Keratinocyte (primary cell): ENCODE results near the gene EVI5L. TPM values are rescaled to one million over a fixed set of nuclear protein-coding genes. Genes with fewer than 3 reads are reported as not detected.

Experiments
- DNase-seq: peaks from one replicate; pipeline ENCODE4 v3.0.0-alpha.2; 2011; ENCODE audit warnings: low read depth, missing footprints, low spot score
- FAIRE-seq: peaks from 2 replicates; lab custom pipeline; 2011; peaks lifted over from hg19 to GRCh38; lab: Jason Lieb, UNC
- H2AFZ ChIP-seq: 2 replicates; pipeline ENCODE4 v1.6.0; 2012; ENCODE audit warnings: low read length, control low read depth, inconsistent platforms; ENCODE audit not compliant: control insufficient read depth
- H3K27ac ChIP-seq: 2 replicates; pipeline ENCODE4 v1.5.1; 2011; ENCODE audit warnings: low read length; ENCODE audit not compliant: control insufficient read depth, insufficient read depth
- H3K27me3 ChIP-seq: 3 replicates; pipeline ENCODE4 v1.6.0; 2011; ENCODE audit warnings: low read length; ENCODE audit not compliant: control insufficient read depth, insufficient read depth; ENCODE audit errors: extremely low read depth
- H3K36me3 ChIP-seq, 2 experiments: 2 replicates in 1 of 2; 3 replicates in 1 of 2; pipeline ENCODE4 v1.5.1; 2011; ENCODE audit warnings: low read length in 2 of 2, mild to moderate bottlenecking in 1 of 2; ENCODE audit not compliant: control insufficient read depth in 2 of 2, insufficient read depth in 2 of 2; ENCODE audit errors: extremely low read depth in 1 of 2
- H3K4me1 ChIP-seq: 3 replicates; pipeline ENCODE4 v1.5.1; 2011; ENCODE audit warnings: low read length; ENCODE audit not compliant: control insufficient read depth, insufficient read depth; ENCODE audit errors: extremely low read depth
- H3K4me2 ChIP-seq: 3 replicates; pipeline ENCODE4 v1.6.0; 2011; ENCODE audit warnings: low read depth, low read length; ENCODE audit not compliant: control insufficient read depth, insufficient read depth; ENCODE audit errors: extremely low read depth
- H3K4me3 ChIP-seq, 3 experiments: fragments of 200-600 bp in 1 of 3; sonication (generic) in 1 of 3; 2 replicates in 2 of 3; 3 replicates in 1 of 3; pipeline ENCODE4 v1.5.1; 2011 to 2016; ENCODE audit warnings: low read length in 3 of 3, mild to moderate bottlenecking in 3 of 3, control low read depth in 2 of 3, inconsistent platforms in 1 of 3, low read depth in 1 of 3, mixed read lengths in 1 of 3, mixed run types in 1 of 3, moderate library complexity in 1 of 3; ENCODE audit not compliant: control insufficient read depth in 2 of 3, insufficient read depth in 2 of 3; ENCODE audit errors: extremely low read depth in 1 of 3
- H3K79me2 ChIP-seq: 2 replicates; pipeline ENCODE4 v1.6.0; 2012; ENCODE audit warnings: low read length; ENCODE audit not compliant: control insufficient read depth, insufficient read depth
- H3K9ac ChIP-seq: 3 replicates; pipeline ENCODE4 v1.6.0; 2011; ENCODE audit warnings: low read length; ENCODE audit not compliant: control insufficient read depth, insufficient read depth; ENCODE audit errors: extremely low read depth
- H3K9me1 ChIP-seq: 3 replicates; pipeline ENCODE4 v1.6.0; 2011; ENCODE audit warnings: low read length; ENCODE audit not compliant: control insufficient read depth, insufficient read depth; ENCODE audit errors: extremely low read depth
- H3K9me3 ChIP-seq: 2 replicates; pipeline ENCODE4 v1.5.1; 2012; ENCODE audit warnings: low read depth, low read length; ENCODE audit not compliant: control insufficient read depth
- H4K20me1 ChIP-seq: 3 replicates; pipeline ENCODE4 v1.6.0; 2011; ENCODE audit warnings: low read length; ENCODE audit not compliant: control insufficient read depth, insufficient read depth; ENCODE audit errors: extremely low read depth
- EZH2 ChIP-seq: IDR thresholded peaks from one replicate; pipeline ENCODE4 v1.6.1; 2012; ENCODE audit warnings: inconsistent platforms, mild to moderate bottlenecking, low read length, moderate library complexity
- dilution Hi-C: fragments of 300-500 bp; cut with MboI; formaldehyde crosslinking; loops from one replicate; pipeline ENCODE4 v1.7.0; 2020; ENCODE audit warnings: low sequenced_read_pairs; ENCODE audit not compliant: extremely low pct_ligation_motif_present
- polyA plus RNA-seq, 5 experiments: library from polyadenylated mRNA; depleted of rRNA in 3 of 5; stranded (reverse) in 3 of 5; stranded (forward) in 1 of 5; unstranded in 1 of 5; fragments of >200 nt; gene quantifications; 1 replicate in 1 of 5; 2 replicates in 3 of 5; 3 replicates in 1 of 5; pipeline versions ENCODE4 v1.2.1 to v1.2.3, GENCODE V29; 2011 to 2012; ENCODE audit warnings: missing spikeins in 2 of 5, low read depth in 1 of 5, low replicate concordance in 1 of 5
- TF ChIP-seq, protein P1 (sequence below), 3 experiments: IDR thresholded peaks in 1 of 3; conservative IDR thresholded peaks in 1 of 3; optimal IDR thresholded peaks in 1 of 3; 2 replicates in 2 of 3; 3 replicates in 1 of 3; pipeline versions ENCODE3 to v1.5.1; 2011; ENCODE audit warnings: low read length in 3 of 3, mild to moderate bottlenecking in 3 of 3, moderate library complexity in 2 of 3, control low read depth in 1 of 3, inconsistent platforms in 1 of 3; ENCODE audit not compliant: insufficient read depth in 2 of 3; ENCODE audit errors: extremely low read depth in 1 of 3

Gene EVI5L
- polyA plus RNA-seq, 1 donor (not counting 4 experiments of a cell fraction or from before 2014, with no cell fraction given): 7.5 TPM

DNA sequence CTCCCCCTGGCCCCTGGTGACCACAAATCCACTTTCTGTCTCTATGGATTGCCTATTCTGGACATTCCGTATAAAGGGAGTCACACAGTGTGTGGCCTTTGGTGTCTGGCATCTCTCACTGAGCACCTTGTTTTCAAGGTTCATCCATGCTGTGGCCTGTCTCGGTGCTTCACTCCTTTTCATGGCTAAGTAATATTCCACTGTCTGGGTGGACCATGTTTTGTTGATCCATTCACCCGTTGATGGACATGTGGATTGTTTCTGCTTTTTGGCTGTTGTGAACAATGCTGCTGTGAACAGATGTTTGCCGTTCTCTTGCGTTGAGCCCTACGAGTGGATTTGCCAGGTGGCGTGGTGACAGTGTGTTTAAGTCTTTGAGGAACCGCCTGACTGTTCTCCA, 10.6 kb downstream of the EVI5L start:
- H3K36me3 ChIP-seq: no peaks in the 10 kb centered on the region
- peaks cover 13% of the 10 kb centered on the region for H3K4me1 ChIP-seq
- H3K79me2 ChIP-seq: peaks cover 7% of the 10 kb centered on the region
- no peak overlapping the region for H3K9ac ChIP-seq
- no peak overlapping the region for H3K4me2 ChIP-seq
- no peak for TF ChIP-seq EZH2
- TF ChIP-seq, protein P1, sequence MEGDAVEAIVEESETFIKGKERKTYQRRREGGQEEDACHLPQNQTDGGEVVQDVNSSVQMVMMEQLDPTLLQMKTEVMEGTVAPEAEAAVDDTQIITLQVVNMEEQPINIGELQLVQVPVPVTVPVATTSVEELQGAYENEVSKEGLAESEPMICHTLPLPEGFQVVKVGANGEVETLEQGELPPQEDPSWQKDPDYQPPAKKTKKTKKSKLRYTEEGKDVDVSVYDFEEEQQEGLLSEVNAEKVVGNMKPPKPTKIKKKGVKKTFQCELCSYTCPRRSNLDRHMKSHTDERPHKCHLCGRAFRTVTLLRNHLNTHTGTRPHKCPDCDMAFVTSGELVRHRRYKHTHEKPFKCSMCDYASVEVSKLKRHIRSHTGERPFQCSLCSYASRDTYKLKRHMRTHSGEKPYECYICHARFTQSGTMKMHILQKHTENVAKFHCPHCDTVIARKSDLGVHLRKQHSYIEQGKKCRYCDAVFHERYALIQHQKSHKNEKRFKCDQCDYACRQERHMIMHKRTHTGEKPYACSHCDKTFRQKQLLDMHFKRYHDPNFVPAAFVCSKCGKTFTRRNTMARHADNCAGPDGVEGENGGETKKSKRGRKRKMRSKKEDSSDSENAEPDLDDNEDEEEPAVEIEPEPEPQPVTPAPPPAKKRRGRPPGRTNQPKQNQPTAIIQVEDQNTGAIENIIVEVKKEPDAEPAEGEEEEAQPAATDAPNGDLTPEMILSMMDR (optimal IDR thresholded peaks at IDR 0.05 in 1 of 3, IDR thresholded peaks at IDR 0.05 in 1 of 3, conservative IDR thresholded peaks at IDR 0.05 in 1 of 3; ENCODE audit: extremely low read depth in 1 of 3, insufficient read depth in 2 of 3, low read length in 3 of 3): no peak
- no peaks in the 10 kb centered on the region for H3K9me3 ChIP-seq
- no peak overlapping the region for H3K27ac ChIP-seq
- no peak overlapping the region for H2AFZ ChIP-seq
- H3K9me1 ChIP-seq: no peaks in the 10 kb centered on the region
- H4K20me1 ChIP-seq: no peaks in the 10 kb centered on the region
- DNase-seq (no peak), FAIRE-seq (no peak)
- no peaks in the 10 kb centered on the region for H3K27me3 ChIP-seq
- no peak overlapping the region for H3K4me3 ChIP-seq
- dilution Hi-C loops: no loop called here

DNA sequence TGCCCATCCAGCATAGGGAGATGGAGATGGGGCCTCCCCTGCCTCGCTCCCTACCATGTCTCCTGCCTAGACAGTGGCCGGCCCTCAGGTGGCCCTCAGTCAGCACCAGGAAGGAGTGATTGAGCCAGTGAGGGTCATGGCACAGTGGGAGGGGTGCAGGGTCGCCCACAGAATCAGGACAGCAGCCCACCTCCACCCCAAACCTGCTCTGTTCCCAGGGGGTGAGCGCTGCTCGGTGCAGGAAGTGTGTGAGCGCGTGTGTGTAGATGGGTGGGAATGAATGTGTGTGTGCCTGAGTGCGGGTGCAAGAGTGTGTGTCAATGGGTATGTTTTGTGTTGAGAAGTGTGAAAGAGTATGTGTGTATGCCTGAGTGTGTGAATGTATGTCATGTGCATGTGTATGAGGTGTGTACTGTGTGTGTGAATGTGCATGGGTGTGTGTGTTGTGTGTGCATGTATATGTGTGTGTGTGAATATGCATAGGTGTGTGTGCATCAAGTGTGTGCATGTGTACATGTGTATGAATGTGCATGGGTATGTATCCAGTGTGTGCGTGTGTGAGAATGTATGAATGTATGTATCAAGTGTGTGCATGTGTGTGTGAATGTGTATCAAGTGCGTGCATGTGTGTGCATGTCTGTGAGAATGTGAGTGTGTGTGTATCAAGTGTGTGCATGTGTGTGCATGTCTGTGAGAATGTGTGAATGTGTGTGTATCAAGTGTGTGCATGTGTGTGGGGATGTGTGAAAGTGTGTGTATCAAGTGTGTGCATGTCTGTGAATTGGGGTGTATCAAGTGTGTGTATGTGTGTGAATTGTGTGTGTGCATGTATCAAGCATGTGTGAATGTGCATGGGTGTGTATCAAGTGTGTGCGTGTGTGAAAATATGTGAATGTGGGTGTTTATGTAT, 12.0 kb downstream of the EVI5L start:
- FAIRE-seq (peak; percentile 26), DNase-seq (no peak)
- no peak overlapping the region for H3K4me2 ChIP-seq
- TF ChIP-seq, protein P1 (optimal IDR thresholded peaks at IDR 0.05 in 1 of 3, IDR thresholded peaks at IDR 0.05 in 1 of 3, conservative IDR thresholded peaks at IDR 0.05 in 1 of 3; ENCODE audit: extremely low read depth in 1 of 3, insufficient read depth in 2 of 3, low read length in 3 of 3): no peak
- TF ChIP-seq EZH2: no peak
- no peaks in the 10 kb centered on the region for H3K9me1 ChIP-seq
- H3K27me3 ChIP-seq: no peaks in the 10 kb centered on the region
- H2AFZ ChIP-seq: no peak overlapping the region
- no peaks in the 10 kb centered on the region for H4K20me1 ChIP-seq
- no peak overlapping the region for H3K4me3 ChIP-seq
- peaks cover 6% of the 10 kb centered on the region for H3K79me2 ChIP-seq
- H3K4me1 ChIP-seq: peaks cover 13% of the 10 kb centered on the region
- H3K9me3 ChIP-seq: no peaks in the 10 kb centered on the region
- dilution Hi-C loops: no loop called here
- no peaks in the 10 kb centered on the region for H3K36me3 ChIP-seq
- no peak overlapping the region for H3K27ac ChIP-seq
- no peak overlapping the region for H3K9ac ChIP-seq
